Posterior vena cava (tissue), 2 donors: ENCODE results near the gene FXYD1. TPM values are rescaled to one million over a fixed set of nuclear protein-coding genes. Genes with fewer than 3 reads are reported as not detected.
A peak's percentile ranks its signal among the peaks of the same experiment; 100 is the strongest.

Experiments
- DNase-seq: peaks from one replicate; pipeline ENCODE4 v3.0.0-alpha.2; 2020; ENCODE audit warnings: low spot score
- intact Hi-C, 2 donors: fragments of 100-400 bp; cut with DNase I; formaldehyde crosslinking; loops; one replicate each; pipeline versions ENCODE4 v1.14.1 to v1.14.2; 2022 to 2023
- total RNA-seq, 2 donors: library from RNA; stranded (reverse); fragmentation: NEBNext Ultra II Directional; extraction: Animal tissue kit (Norgen Biotek cat#: 25700); gene quantifications; one replicate each; pipeline ENCODE4 v1.2.1, GENCODE V29; 2021
- donor health status: DM: yes; HTN: yes; CAD: no.
- donor health status: DM: yes; HTN: yes; CAD: no.

The FXYD1 gene
- total RNA-seq, 2 donors from 2014 or later: 157 to 183 TPM

DNA sequence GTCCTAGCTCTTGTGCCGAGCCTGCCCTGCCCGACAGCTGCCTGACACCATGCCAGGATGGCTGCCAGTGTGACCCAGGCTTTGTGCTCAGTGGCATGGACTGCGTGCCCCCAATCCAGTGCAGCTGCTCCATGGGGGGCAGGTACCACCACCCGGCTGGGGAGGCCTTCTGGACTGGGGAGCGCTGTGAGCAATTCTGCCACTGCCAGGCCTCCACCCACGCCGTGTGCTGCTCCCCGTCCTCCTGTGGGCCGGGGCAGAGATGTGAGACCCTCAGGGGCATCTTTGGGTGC lies 32.4 kb upstream of the FXYD1 start:
- intact Hi-C loops: no loop called here
- no peak for DNase-seq

DNA sequence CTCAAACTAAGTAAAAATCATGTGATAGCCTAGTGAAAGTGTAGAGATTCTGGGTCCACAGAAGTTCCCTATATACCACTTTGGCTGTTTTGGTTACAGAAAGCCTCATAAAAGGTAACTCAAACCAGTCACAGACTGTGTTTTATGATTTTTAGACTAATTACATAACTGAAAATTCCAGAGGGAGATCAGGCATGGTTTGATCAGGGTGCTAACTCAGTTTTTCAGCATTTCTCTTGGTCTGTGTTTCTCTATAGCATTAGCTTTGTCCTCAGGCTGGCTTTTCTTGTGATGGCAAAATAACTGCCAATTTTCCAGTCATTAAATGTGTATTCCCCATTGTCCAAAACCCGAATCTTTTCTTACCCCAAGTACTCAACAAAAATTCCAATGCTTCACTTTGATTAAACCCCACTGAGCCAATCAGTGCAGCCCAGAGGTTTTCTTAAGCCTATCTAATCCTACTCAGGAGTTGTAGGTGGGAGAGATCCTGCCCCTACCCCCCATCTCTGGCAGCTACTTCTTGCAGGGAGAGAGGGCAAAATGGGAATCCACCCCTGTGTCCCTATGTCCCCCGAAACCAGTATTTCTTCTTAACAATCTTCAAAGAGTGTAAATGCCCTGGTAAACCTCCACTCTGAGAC lies 31.6 kb upstream of the FXYD1 start:
- intact Hi-C loops: no loop called here
- no peak for DNase-seq

DNA sequence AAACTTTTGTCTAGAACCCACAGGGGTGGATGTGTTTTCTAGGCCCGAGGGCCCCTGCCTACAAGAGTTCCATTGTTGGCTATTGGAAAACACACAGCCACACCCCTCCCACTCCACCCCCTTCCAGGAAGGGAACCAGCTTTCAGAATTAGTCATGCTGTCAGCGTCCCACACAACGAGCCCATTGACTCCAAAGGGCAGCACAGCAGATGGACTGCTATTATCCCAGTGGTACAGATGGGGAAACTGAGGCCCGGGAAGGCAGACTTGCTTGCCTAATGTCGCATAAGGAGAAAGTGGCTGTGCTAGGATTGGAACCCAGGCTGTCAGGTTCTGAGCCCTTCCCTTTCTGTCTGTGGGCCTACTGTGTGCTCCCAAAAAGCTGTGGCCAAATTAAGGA lies 31.1 kb upstream of the FXYD1 start:
- DNase-seq: no peak
- intact Hi-C loops: no loop called here

DNA sequence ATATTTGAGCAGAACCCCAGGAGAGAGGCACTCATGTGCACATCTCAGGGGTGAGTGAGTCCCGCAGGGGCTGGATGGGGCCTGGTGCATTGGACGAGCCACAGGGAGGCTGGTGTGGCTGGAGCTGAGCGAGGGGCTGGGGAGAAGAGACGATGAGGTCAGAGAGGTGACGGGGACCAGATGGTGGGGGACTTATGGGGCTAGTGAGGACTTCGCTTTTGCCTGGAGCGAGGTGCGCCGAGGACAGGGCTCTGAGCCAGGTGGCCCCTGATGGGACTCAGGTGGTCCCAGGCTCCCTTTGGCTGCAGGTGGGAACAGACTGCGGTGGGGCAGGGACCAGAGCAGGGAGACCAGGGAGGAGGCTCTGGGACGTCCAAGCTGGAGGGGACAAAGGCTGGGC lies 29.9 kb upstream of the FXYD1 start:
- intact Hi-C loops: no loop called here
- DNase-seq: no peak

DNA sequence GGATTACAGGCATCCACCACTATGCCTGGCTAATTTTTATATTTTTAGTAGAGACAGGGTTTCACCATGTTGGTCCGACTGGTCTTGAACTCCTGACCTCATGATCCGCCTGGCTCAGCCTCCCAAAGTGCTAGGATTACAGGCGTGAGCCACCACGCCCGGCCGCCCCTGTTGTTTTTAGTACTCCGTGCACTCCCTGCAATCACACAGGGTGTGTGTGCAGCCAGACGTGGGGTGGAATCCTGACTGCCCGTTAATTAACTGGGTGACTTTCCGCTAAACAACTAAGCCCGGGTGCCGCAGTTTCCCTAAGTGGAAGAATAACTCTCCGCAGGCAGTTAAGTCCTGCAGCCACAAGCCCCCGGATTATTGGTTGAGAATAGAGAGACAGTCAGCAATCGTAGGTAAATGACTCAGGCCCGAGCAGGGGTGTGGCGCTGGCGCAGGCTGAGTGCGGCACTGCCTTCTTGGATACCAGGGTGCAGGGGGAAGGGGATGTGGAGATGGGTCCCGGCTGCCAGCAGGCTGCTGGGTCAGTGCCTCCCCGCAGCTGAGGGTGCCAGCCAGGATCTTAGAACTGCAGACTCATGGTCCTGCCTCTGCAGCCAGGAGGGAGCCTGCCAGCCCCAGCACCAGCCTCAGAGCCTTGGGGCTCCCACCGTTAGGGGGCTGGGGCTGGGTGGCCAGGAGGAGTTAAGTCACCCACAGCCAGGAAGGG lies 29.1 kb upstream of the FXYD1 start:
- no peak for DNase-seq
- intact Hi-C loops: no loop called here

DNA sequence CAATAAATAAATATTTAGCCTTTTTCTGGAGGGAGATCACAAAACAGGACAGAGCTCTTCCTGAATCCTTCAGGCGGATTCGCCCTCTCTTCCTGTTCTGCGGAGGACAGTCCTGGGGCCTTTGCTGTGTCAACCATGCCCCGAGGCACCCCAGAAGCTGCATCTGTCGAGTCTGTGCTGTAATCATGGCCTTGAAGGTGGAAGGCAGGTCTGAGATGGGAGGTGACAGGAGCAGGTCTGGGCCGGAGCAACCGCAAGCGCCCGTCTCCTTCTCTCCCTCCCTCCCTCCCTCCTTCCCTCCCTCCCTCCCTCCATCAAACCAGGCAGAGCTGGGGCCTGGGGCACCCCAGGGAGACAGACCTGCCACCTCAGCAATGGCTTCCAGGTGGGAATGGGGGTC lies 27.6 kb upstream of the FXYD1 start:
- no peak for DNase-seq
- intact Hi-C loops: no loop called here

DNA sequence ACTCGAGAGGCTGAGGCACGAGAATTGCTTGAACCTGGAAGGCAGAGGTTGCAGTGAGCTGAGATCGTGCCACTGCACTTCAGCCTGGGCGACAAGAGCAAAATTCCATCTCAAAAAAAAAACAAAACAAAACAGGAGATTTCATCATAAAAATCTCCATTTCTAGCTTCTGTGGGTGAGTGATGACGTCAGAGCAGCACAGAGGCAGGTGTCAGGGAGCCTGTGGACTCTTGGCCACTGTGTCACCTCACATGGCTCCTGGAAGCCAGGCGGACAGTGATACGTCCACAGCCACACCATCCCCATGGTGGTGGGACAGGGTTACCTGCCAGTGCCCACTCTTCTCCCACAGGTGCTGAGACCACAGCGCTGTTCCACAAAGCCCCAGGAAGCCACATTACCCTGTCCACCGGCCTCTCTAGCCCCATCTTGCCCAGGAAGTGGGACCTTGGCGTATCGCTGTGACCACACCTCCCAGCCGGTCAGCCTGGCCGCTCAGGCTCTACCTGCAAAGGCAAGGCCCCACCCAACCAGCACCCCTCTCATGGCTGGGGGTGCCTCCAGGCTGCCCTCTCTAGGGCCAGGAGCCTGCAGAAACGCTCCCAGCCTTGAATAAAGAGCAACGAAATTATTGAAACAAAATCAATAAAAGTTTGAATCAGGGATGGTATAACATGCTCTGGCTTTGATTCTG lies 25.5 kb upstream of the FXYD1 start:
- DNase-seq: no peak
- intact Hi-C loops: no loop called here

DNA sequence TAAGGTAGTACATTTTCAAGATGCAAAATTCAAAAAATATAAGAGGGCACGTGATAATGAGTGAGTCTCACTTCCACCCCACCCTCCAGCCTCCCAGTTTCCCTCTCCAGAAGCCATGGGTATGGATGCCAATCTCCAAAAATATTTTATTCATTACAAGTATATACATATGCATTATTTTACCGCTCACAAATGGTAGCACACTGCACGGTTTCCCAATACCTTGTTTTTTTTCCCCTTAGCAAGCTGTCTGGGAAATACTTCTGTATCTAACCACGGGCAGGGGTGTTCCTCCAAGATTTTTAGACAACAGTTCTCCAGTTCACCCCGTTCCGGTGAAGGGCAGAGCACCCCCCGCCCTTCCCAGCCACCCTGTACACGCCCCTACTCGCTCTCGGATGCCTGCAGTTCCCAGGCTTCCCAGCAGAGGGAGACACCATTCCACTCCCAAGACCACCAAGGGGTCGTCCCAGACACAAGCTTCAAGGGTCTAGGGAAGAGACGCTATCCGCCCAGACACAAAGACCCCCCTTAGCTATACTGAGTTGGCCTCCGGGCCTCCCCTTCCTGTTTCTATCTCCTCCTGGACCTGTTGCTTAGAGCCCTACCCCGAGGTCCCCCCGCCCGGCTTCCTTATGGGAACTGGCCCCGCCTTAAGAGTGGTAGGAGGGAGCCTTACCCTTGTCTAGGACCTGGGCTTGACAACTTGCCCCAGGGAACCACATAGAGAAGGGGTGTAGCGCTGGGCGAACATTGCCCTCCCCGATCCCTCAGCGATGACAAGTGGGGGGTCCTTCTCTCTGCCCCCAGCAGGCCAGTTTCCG lies 24.1 kb upstream of the FXYD1 start:
- intact Hi-C loops: no loop called here
- DNase-seq: peak; percentile 90

DNA sequence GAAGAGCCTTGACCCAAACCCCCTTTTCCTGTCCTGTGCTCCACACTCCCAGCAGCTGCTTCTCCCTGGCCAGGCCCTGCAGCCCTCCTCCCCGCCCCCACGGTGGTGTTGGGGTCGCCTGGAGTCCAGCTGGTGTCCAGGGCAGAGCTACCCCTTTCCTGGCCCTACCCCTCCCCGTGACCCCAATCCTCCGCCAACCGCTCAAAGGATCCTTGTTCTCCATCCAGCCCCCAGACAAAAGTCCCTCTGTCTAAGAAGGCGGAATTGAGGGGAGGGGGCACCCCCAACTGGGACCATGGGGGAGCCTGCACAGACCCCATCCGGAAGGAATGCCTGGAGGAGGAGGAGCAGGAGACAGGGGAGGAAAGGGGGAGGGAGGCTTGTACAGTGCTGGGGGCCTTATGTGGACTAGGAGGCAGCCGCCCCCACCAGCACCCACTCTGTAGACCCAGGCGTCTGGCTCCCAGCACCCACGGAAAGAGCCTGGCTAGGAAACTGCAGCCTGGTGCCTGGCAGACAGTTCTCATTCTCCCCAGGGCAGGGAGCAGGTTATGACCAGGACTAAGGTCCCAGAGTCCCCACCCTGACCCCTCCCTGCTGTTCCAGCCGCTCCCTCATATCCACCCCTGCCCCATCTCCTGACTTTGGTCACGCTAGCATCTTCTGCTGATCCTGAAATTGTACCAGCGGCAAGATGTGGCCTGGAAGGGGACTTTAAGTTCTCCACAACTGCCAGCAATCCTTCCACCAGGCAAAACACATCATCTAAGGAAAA lies 23.3 kb upstream of the FXYD1 start, which contains the start of gene FXYD3:
TSS of gene FXYD3 (plus strand) at position 647 of the 775 bp plus-strand sequence. CDS start 3,554 bp downstream, outside the sequence.
- intact Hi-C loops: no loop called here
- DNase-seq: no peak

DNA sequence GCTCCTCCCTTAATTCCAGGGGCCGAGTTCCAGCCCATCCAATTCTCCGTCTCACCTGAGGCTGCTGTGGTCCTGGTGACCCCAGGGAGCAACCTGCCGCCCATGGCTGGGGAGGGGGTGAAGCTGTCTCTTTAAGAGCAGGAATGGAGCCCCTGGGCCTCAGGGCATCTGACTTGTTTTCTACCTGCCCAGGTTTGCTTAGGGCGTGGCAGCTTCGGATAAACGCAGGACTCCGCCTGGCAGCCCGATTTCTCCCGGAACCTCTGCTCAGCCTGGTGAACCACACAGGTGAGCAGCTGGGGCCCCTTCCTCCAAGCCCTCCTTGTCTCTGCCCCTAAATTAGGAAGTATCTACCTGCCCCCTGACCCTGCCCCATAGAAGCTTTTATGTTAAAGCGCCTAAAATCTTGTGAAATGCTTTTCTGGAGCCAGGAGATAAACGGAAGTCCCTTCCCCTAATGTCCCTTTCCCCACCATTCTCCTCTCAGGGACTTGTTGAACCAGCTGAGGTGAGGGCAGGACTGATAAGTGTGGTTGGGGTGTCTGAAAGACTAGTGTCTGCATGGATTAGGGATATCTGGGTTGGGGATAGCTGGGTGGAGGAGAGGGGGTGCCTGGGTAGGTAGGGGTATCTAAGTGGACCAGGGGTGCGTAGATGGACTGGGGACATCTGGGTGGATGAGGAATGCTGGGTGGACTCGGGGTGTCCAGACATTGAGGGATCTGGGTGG lies 22.4 kb upstream of the FXYD1 start:
- DNase-seq: no peak
- intact Hi-C loops: no loop called here

DNA sequence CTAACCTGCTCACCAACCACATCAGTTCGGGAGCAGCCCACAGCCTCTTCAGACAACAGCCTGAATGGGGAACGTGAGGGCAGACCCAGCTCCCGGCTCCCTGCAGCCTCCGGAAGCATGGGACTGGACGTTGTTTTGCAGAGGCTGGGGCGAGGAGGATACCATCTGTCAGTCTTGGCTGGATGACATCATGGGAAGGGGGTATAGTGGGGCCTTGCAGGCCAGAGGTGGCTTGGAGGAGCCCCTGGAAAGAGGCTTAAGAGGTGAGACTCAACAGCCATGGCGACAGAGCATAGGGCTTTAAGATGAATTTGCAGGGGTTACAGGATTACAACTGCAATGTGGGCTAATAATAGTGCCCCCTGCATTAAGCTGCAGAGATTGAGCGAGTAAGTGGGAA lies 21.5 kb upstream of the FXYD1 start:
- no peak for DNase-seq
- intact Hi-C loops: no loop called here

DNA sequence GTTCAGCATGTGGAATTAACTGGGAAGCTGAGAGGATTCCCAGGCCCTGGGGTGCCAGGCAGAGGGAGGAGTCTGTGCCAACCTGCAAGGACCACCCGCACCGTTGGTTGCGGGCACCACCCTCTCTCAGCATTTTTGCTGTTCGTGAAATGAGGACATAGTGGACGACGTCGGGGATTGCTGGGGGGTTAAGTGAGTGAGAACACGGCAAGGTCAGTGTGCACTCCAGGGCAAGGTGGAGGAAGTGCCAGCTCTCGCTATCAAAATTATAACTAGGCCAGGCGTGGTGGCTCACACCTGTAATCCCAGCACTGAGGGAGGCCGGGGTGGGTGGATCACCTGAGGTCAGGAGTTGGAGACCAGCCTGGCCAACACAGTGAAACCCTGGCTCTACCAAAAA lies 20.8 kb upstream of the FXYD1 start:
- DNase-seq: no peak
- intact Hi-C loops: no loop called here

DNA sequence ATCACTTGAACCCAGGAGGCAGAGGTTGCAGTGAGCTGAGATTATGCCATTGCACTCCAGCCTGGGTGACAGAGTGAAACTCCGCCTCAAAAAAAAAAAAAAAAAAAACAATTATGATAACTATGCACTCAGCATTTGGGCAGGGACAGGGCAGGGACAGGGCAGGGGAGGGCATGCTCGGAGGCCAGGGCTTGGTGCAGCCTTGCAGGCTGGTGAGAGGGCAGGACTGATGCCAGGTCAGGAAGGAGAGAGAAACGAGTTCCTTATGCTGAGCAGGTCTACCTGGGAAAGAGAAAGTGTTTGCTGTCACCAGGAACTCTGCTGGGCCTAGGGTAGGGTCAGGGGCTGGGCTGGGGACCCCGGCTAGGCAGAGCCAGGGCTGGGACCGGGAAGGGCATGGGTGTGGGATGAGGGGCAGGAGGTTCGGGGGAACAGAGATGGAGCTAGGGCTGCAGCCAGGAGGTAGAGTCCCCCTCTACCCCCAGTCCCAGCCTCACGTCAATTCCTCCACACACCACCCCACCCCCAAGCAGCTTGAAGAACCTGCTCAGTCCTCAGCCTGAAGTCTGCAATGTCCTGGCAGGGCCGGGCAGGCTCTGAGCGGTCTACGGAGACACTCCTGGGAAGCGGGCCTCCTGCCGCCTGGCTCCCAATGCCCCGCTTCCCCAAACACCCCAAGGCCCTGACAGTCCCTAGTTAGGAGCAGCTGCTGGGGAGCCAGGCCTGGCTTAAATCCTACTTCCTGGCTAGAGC lies 20.2 kb upstream of the FXYD1 start:
- intact Hi-C loops: no loop called here
- no peak for DNase-seq

DNA sequence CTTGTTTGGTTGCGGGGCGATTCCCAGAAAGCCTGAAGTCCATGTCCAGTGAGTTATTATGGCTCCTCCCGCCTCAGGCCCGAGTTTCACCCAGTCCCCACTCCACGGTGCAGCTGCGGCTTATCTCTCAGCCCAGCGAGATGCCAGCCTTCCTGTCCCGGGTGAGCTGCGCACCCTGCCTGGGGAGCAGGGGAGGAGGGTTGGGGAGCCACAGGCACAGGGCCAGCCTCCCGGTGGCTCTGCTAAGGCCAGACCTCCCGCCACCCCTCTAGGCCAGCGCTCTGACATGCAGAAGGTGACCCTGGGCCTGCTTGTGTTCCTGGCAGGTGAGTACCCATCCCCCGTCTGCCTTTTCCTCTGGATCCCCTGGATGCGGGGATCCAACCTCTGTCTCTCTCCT lies 19.5 kb upstream of the FXYD1 start:
- no peak for DNase-seq
- intact Hi-C loops: no loop called here

DNA sequence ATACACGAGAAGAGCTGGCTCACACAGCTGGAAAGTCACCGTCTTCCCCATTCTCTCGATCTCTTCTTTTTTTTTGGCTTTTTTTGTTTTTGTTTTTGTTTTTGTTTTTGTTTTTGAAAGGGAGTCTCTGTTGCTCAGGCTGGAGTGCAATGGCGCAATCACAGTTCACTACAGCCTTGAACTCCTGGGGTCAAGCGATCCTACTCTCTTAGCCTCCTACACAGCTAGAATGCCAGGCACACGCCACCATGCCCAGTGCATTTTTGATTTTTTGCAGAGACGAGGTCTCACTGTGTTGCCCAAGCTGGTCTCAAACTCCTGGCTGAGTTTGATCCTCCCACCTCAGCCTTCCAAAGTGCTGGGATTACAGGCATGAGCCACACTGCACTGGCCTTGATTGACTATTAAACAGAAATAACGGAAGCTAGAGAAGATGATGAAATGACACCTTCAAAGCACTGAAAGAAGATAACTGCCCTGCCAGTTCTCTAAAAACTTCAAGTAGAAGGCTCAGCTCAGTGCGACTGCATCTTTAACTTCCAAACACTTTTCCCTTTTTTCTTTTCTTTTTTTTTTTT lies 19.0 kb upstream of the FXYD1 start:
- no peak for DNase-seq
- intact Hi-C loops: no loop called here

DNA sequence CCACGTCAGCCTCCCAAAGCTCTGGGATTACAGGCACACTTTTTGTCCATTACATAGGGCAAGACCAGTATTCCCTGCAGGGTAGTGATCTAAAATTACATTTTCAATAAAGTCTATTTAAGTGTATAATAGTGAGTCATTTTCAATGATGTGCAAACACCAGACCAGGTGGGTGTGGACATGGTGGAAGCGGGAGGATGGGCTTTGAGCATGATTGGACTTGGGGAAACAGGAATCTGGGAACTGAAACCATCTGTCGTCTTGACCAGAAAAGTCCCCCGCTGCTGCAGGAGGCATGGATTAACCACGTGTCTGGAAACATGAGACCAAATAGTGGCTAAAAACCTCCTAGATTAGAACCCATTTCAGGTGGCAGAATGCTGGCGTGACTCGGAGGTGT lies 18.1 kb upstream of the FXYD1 start:
- DNase-seq: no peak
- intact Hi-C loops: no loop called here

DNA sequence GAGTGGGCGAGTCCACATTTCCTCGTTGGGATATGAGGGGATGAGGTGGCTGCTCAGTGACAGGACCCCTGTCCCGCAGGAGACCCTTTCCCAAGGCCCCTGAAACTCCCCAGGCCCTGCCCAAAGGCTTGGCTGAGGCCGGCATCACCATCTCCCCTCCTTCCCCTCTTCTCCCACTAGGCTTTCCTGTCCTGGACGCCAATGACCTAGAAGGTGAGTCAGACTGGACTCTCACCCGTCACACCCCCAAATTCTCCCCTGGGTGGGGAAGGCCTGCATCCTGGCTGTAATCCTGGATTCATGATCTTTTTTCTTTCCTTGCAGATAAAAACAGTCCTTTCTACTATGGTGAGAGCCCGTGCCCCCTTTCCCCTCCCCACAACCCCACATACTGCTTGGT lies 17.7 kb upstream of the FXYD1 start:
- intact Hi-C loops: no loop called here
- DNase-seq: no peak
